Fibroblast of skin of abdomen (primary cell): ENCODE results near the gene DEPDC4.

ENCODE experiments used
- DNase-seq: peaks from one replicate; pipeline ENCODE4 v3.0.0-alpha.2; 2013

The DEPDC4 gene

DNA sequence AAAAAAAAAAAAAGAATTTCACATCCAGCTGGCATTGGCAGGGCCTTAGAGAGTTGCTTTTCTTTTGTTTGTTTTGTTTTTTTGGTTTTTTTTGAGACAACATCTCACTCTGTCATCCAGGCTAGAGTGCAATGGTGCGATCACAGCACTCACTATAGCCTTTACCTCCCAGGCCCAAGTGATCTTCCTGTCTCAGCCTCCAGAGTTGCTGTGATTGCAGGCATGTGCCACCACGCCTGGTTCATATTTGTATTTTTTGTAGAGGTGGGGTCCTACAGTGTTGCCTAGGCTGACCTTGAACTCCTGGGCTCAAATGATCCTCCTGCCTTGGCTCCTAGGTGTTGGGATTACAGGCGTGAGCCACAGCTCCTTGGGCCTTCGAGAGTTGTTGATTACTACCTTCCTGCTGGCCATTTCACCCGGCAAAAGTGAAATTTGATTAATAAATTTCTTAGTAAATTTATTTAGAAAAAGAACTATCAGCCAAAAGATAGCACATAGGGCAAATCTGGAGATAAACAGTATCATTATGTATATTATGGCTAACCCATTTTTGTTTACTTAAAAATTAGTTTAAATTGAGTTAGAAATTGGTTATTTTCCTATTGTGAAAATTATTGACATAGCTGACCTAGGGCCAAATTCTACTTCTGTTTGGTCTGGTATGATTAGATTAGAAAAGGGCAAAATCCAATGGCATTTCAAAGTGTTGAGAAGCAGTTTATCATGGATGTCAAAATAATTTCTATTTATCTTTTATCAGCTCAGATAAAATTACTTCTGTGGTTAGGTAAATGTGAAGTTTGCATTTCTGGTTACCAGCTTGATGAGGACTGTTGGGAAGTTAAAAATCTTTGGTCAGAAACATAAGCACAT is 53.6 kb downstream of the DEPDC4 start:
- DNase-seq = no peak

DNA sequence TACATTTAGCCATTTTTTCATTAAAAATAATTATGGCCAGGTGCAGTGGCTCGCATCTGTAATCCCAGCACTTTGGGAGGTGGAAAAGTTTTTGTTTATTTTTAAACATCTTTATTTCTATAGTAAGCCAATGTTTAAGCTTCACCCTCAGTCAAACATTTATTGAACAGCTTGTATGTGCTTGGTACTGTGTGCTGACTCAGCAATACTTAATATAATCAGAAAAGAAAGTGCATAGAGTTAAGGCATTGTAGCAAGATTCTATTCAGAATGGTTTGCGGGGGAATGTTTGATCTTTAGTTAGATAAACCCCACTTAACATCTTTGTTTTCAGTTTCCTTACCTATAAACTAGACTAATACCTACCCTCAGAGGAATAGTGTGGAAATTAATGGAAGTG is 55.2 kb downstream of the DEPDC4 start:
- no peak for DNase-seq

DNA sequence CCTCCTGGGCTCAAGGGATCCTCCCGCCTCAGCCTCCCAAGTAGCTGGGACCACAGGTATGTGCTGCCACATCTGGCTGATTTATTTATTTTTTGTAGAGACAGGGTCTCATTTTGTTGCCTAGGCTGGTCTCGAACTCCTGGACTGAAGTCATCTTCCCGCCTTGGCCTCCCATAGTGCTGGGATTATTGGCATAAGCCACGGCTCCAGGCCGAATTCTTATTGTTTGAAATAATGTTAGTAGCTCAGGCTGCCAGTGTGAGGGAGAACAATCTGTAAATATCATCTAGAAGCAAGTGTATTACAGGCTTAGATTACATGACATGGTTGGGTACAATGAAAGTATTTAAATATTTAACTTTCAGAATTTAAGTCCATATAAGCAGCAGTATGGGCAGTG is 58.0 kb downstream of the DEPDC4 start:
- DNase-seq = no peak

DNA sequence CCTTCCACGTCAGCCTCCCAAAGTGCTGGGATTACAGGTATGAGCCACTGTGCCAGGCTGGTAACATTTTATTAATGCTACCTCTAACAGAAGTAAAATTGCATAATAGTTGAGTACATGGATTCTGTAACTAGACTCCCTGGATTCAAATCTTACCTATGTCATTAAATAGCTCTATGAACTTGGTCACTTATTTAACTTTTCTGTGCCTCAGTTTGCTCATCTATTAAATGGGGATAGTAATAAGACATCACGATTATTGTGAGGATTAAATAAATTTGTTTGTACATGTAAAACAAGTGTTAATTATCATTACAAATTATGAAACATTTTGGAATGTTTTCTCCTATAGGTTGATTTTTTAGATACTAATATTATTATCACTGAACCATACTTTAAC is 59.6 kb downstream of the DEPDC4 start:
- no peak for DNase-seq

DNA sequence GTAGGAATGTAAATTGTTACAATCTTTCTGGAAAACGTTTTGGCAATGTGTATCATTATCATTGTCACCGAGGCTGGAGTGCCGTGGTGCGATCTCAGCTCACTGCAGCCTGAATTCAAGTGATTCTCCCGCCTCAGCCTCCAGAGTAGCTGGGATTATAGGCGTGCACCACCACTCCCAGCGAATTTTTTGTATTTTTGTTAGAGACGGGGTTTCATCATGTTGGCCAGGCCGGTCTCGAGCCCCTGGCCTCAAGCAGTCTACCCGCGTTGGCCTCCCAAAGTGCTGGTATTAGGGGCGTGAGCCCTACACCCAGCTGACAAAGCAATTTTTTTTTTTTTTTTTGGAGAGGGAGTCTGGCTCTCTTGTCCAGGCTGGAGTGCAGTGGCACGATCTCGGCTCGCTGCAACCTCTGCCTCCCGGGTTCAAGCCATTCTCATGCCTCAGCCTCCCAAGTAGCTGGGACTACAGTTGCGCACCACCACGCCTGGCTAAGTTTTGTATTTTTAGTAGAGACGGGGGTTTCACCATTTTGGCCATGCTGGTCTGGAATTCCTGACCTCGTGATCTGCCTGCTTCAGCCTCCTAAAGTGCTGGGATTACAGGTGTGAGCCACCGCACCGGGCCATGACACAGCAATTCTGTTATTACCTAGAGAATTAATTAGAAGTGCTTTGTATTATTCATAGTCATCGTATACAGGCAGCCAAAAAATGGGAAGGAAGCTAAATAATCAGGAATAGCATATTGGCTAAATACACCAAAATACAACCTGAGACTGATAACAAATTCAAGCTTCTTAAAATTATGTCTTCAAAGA is 65.1 kb downstream of the DEPDC4 start:
- no peak for DNase-seq

DNA sequence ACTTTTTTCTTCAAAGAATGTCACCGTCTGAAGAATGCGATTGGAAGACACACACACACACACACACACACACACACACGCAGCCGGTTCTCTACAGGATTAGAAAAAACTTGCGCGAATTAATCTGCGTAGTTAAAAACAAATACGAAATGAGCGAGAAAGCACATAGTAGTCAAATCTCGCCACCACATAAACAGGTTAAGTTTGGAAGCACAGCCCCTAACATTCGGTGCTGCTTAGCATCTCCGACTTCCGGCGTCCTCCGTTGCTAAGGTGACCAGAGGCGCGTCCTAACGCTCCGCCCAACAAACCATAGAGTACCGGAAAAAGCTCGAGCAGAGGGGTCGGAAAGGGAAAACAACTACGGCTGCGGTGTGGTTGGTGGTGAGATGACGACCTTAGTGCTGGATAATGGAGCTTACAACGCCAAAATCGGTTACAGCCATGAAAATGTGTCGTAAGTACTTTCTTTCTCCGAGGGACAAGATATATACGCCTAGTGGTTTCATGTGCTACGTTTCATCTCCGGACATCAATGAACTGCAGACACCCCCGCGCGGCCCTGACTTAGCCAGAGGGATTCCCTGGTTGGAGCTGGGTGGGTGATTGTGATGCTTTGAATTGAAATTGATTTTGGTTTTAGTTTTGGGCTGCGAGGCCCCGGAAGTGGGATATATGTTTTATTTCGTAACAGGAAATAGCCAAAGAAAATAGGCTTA is 66.3 kb downstream of the DEPDC4 start, which contains the start of gene ACTR6:
TSS of gene ACTR6 (plus strand) at position 353 of the 719 bp plus-strand sequence. CDS start at position 390, 37 bp downstream.
- peak; percentile 96 for DNase-seq

DNA sequence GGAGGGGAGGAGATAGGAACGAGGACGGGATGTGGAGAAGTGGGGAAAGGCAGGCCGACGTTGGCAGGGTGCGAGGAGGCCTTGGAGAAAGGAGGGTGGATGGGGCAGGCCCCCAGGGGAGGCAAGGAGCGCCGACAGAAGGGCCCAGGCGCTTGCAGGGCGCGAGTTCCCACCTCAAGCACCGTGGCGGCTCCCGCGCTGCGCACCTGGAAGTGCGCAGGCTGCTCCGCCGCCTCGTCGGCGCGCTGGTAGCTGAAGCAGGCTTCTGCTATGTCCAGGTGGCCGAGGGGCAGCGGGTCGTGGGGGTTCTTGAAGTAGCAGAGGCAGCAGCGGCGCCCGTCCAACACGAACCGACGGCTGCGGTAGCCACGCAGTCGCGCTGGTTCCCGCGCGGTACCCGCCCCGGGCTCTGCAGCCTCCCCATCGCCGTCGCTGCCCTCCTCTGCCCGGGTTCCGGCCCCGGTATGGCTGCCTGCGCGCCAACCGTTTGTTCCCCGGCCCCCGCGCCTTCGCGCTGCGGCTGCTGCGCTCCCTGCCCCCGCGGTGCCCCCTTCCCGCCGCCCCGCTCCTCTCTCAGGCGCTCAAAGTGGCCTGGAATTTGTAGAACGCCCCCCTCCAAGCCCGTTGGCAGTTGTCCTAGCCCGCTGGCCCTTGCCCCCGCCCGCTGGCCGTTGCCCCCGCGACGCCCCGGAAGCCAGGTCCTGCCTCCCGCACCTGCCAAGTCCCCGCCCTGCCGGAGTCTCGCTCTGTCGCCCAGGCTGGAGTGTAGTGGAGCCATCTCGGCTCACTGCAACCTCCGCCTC is 67.3 kb downstream of the DEPDC4 start:
- DNase-seq = no peak

DNA sequence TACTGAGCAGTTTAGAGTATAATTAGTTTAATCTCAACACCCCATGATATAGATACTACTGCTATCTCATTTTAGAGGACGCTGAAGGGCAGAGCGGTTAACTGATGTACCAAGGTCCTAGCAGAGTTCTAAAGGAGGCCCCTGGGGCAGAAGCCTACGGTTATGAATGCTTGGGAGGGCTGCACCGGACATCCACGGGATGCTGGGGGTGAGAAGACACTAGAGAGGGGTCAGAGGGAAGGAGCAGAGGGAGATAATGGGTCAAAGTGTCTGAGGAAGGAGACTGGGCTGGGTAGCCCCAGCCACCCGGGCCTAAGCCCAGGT is 67.9 kb downstream of the DEPDC4 start:
- DNase-seq = no peak

DNA sequence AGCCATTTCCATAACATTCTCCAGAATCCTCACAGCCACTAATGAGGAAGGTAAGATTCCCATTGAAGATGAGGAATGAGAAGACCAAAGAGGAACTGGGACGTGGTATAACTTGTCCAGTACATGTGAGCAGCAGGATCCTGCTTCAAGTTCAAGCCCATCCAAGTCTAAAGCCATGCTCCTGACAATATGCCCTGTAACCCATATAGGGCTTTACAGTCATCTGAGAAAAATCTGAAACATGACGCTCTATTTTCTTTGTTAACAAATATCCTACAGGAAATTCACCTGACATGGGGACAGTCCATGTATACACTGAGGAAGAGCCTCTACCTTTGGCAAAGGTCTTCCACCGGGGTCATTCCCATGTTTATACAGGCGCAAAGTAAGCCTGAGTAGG is 69.4 kb downstream of the DEPDC4 start:
- no peak for DNase-seq

DNA sequence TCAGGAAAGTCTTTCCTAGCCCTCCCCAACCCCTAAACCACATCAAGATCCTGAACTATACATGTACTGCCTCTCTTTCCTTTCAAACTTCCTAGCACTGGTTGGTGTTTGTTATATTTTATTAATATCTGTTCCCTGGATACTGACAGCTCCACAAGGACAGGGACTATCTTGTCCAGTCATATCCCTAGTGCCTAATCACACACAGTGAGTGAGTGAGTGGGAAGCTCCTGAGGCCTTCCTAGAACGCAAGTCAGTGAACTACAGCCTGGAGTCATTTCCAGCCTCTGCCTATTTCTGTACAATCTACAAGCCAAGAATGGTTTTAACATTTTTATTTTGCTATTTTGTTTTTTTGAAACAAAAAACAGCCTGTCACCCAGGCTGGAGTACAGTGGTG is 73.8 kb downstream of the DEPDC4 start:
- DNase-seq = no peak
